ENCODE data around the gene NEK3. TPM values are rescaled to one million over a fixed set of nuclear protein-coding genes. Genes with fewer than 3 reads are reported as not detected.
A peak's percentile ranks its signal among the peaks of the same experiment; 100 is the strongest.
"Not testable (repeated sequence)": the region's sequence is repeated elsewhere in the genome, so short reads cannot be mapped to it uniquely, and the experiment has no call there.

The NEK3 gene
- total RNA-seq, 1 donor from 2014 or later = 23.6 TPM

DNA sequence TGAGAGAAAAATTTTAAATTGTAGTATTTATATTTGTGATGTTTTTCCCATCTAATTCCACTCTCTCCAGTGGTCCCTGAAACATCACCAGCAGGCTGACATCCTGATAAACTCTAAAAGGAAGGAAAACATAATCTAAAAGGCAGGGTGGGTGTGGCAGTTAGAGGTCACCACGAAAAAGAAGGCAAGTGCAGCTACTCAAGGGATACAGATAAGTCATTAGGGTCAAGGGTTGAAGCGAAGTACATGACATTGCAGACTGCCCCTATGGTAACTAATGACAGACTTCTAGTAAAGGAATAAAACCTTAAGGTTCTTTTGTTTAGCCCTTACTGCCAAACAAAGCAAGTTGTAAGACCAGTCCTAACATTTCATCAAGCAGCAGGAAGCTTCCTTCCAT is 6.0 kb upstream of the NEK3 start:
- Mint-ChIP-seq H3K27me3 (ENCODE audit: unreplicated experiment) (no peaks in the 10 kb centered on the region), H3K27ac (ENCODE audit: unreplicated experiment) (no peak overlapping the region), H3K9me3 (ENCODE audit: unreplicated experiment) (no peaks in the 10 kb centered on the region), H3K4me1 (ENCODE audit: unreplicated experiment) (peaks cover 15% of the 10 kb centered on the region), H3K4me3 (ENCODE audit: unreplicated experiment) (no peak overlapping the region), H3K36me3 (ENCODE audit: unreplicated experiment) (peaks cover 10% of the 10 kb centered on the region)
- no peak for DNase-seq (ENCODE audit: extremely low spot score, unreplicated experiment)
- TF ChIP-seq, protein P1, sequence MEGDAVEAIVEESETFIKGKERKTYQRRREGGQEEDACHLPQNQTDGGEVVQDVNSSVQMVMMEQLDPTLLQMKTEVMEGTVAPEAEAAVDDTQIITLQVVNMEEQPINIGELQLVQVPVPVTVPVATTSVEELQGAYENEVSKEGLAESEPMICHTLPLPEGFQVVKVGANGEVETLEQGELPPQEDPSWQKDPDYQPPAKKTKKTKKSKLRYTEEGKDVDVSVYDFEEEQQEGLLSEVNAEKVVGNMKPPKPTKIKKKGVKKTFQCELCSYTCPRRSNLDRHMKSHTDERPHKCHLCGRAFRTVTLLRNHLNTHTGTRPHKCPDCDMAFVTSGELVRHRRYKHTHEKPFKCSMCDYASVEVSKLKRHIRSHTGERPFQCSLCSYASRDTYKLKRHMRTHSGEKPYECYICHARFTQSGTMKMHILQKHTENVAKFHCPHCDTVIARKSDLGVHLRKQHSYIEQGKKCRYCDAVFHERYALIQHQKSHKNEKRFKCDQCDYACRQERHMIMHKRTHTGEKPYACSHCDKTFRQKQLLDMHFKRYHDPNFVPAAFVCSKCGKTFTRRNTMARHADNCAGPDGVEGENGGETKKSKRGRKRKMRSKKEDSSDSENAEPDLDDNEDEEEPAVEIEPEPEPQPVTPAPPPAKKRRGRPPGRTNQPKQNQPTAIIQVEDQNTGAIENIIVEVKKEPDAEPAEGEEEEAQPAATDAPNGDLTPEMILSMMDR (IDR thresholded peaks at IDR 0.05) = no peak

GRCh38 chr13:52164989-52165388 is 5.6 kb upstream of the NEK3 start:
- no peak for DNase-seq (ENCODE audit: extremely low spot score, unreplicated experiment)
- Mint-ChIP-seq H3K36me3 (ENCODE audit: unreplicated experiment) (peaks cover 10% of the 10 kb centered on the region), H3K27me3 (ENCODE audit: unreplicated experiment) (no peaks in the 10 kb centered on the region), H3K4me3 (ENCODE audit: unreplicated experiment) (no peak overlapping the region), H3K9me3 (ENCODE audit: unreplicated experiment) (no peaks in the 10 kb centered on the region), H3K27ac (ENCODE audit: unreplicated experiment) (no peak overlapping the region), H3K4me1 (ENCODE audit: unreplicated experiment) (peaks cover 15% of the 10 kb centered on the region)
- TF ChIP-seq, protein P1 (IDR thresholded peaks at IDR 0.05) = no peak

DNA sequence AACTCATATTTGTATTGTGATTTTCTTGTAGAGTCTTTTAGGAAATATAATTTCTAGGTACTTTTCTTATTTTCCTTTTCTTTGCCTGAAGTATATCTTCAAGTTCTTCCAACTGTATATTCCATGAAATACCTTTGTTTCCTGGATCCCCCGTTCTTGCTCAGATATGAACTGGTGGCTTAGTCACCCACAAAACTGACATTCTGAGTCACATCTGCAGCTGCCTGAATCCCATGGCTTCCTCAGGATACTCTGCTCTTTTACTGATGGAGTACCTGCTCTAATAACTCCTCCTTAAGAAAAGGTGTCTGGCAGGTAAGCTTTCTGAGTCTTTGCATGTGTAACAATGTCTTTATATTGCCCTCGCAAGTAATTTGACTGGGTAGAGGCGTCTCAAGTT is 4.5 kb upstream of the NEK3 start:
- not testable (repeated sequence) for H3K9me3 Mint-ChIP-seq (ENCODE audit: unreplicated experiment); H3K4me3 Mint-ChIP-seq (ENCODE audit: unreplicated experiment); DNase-seq (ENCODE audit: extremely low spot score, unreplicated experiment); H3K36me3 Mint-ChIP-seq (ENCODE audit: unreplicated experiment); H3K27me3 Mint-ChIP-seq (ENCODE audit: unreplicated experiment); H3K27ac Mint-ChIP-seq (ENCODE audit: unreplicated experiment)
- peaks cover 20% of the 10 kb centered on the region for H3K4me1 Mint-ChIP-seq (ENCODE audit: unreplicated experiment)

DNA sequence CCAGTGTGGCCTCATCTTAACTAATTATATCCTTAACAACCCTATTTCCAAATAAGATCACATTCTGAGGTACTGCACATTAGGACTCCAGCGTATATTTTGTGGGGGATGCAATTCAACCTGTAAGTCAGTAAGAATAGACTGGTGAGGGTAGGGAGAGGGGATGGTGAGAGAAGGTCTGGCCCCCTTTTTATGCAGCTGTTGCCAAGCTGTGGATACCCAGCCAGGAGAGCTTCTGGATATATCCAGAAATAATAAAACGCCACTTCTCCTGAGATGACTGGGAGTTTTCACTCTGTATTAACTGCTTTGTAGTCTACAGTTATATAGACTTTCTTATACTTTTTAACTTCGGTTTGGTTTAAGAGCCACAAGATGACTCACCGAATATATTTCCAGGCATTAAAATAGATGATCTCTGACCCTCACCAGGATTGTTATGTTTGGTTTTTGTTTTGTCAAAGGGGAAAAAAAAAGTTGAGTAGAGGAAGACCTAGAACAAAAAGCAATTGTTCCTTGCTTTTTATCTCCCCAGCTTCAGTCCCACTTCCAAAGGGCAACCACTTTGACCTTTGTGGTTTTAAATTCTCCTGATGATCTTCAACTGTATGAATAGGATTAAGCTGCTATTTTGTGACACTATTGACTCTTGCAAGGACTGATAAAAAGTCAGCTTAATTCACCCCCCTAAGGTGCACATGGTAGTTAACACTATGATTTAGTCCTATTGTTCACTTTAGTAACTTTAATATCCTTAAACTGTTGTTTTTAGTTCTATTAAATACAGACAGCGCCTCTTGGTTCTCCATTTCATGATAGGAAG is 3.1 kb upstream of the NEK3 start:
- H3K4me3 Mint-ChIP-seq (ENCODE audit: unreplicated experiment) = peak overlapping the region; percentile 5
- DNase-seq (ENCODE audit: extremely low spot score, unreplicated experiment) = no peak
- H3K9me3 Mint-ChIP-seq (ENCODE audit: unreplicated experiment) = no peaks in the 10 kb centered on the region
- TF ChIP-seq, protein P1 (IDR thresholded peaks at IDR 0.05) = no peak
- H3K27ac Mint-ChIP-seq (ENCODE audit: unreplicated experiment) = peak overlapping the region; percentile 73
- peaks cover 8% of the 10 kb centered on the region for H3K36me3 Mint-ChIP-seq (ENCODE audit: unreplicated experiment)
- no peaks in the 10 kb centered on the region for H3K27me3 Mint-ChIP-seq (ENCODE audit: unreplicated experiment)
- H3K4me1 Mint-ChIP-seq (ENCODE audit: unreplicated experiment) = peaks cover 31% of the 10 kb centered on the region

DNA sequence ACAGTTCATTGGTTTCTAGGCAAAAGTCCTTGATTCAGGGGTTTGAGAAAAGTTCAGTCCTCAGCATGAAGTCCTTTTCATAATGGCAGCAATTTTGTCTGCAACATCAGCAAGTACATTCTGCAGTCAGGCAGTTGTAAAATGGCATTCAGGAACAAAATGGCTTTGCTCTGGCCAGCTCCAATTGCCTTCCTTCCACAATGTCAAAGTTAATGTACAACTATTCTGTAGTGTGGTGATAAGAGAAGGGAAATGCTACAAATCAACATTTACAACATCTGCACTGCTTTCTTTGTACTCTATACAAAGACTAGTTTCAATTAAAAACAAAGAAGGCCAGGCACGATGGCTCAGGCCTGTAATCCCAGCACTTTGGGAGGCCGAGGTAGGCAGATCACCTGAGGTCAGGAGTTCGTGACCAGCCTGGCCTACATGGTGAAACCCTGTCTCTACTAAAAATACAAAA is 1.8 kb upstream of the NEK3 start:
- no peak for DNase-seq (ENCODE audit: extremely low spot score, unreplicated experiment)
- Mint-ChIP-seq H3K27me3 (ENCODE audit: unreplicated experiment) (no peaks in the 10 kb centered on the region), H3K9me3 (ENCODE audit: unreplicated experiment) (no peaks in the 10 kb centered on the region), H3K4me1 (ENCODE audit: unreplicated experiment) (peaks cover 40% of the 10 kb centered on the region), H3K36me3 (ENCODE audit: unreplicated experiment) (peaks cover 3% of the 10 kb centered on the region), H3K27ac (ENCODE audit: unreplicated experiment) (peak overlapping the region; percentile 7), H3K4me3 (ENCODE audit: unreplicated experiment) (no peak overlapping the region)
- TF ChIP-seq, protein P1 (IDR thresholded peaks at IDR 0.05) = no peak
